Fibroblast of the aortic adventitia (primary cell): ENCODE results near the gene MLXIPL. TPM values are rescaled to one million over a fixed set of nuclear protein-coding genes. Genes with fewer than 3 reads are reported as not detected.
"Not testable (repeated sequence)": the region's sequence is repeated elsewhere in the genome, so short reads cannot be mapped to it uniquely, and the experiment has no call there.

Source experiments
- DNase-seq: peaks from one replicate; pipeline ENCODE4 v3.0.0-alpha.2; 2010; ENCODE audit warnings: low read depth
- H3K4me3 ChIP-seq: 2 replicates; pipeline ENCODE4 v1.5.1; 2011; ENCODE audit warnings: low read depth, mild to moderate bottlenecking, control low read depth, low read length, moderate library complexity
- CTCF ChIP-seq: IDR thresholded peaks from 2 replicates; pipeline ENCODE4 v1.5.1; 2011; ENCODE audit warnings: mild to moderate bottlenecking, low read length, control low read depth, inconsistent platforms; ENCODE audit not compliant: insufficient read depth
- total RNA-seq: library from RNA; depleted of rRNA; stranded (reverse); fragments of >200 nt; gene quantifications from 2 replicates; pipeline ENCODE4 v1.2.3, GENCODE V29; 2012; ENCODE audit warnings: low replicate concordance

Gene MLXIPL
- total RNA-seq, 1 donor = 0.72 TPM

DNA sequence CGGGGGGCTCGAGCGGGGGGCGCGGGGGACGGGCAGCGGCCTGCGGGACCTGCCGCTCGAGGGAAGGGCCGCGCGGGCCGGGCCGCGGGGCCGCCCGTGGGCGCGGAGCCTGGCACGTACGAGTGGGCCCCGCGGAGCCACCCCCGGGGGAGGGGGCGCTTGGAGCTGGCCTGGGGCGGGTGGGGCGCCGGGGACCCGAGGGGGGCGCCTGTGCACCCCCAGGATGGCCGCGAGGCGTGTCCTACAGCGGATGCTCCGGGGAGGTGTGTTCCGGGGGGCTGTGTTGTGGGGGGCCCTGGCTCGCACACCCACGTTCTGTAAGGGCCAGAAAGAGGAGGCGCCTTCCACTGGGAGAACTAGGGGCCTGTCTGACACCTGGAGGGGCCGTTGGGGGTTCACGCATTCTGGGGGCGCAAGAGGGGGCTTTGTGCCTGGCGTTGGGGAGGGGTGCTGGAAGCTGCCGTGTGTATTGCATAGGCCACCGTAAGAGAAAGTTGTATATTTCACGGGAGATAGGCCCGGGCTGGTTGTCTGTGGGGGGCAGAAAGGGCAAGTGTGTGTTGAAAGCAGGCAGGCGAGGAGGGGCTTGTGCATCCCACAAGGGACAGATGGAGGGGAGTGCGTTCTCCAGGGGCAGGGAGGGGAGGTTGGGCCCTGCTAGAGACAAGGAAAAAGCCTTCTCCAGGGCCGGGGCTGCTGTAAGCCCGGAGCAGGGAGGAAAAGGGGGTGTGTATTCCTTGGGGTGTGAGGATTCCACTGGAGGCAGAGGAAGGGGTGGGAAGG, 44.0 kb upstream of the MLXIPL start:
- DNase-seq = no peak
- H3K4me3 ChIP-seq = peak overlapping the region; percentile 77

DNA sequence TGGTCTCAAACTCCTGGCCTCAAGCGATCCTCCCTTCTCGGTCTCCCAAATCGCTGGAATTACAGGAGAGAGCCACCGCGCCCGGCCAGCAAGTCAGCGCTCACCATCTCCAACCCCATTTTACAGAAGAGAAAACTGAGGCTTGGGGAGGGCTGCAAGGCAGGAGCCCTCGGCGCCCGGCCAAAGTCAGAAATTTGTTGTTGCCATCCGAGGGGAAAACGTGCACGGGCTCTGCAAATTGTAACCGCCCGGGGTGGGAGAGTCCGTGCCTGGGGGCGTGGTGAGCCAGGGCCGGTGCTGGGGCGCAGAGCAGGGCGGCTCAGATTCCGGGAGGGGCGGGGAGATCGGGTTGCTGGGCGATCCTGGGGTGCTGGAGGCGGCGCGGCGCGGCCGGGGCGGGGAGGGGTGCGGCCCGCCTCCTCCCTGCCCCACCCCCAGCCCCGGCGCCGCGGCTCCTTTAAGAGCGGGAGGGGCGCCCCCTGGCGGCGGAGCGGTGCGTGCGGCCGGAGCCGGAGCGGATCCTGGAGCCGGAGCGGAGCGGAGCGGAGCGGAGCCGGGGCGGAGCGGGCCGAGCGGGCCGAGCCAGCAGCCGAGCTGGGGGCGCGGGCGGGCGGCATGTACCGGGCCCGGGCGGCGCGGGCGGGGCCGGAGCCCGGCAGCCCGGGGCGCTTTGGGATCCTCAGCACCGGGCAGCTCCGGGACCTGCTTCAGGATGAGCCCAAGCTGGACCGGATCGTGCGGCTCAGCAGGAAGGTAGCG, 43.2 kb upstream of the MLXIPL start, which contains the start of gene VPS37D:
Gene VPS37D (plus strand): TSS at position 488 of the 759 bp plus-strand sequence. CDS start 128 bp downstream, at position 616.
- peak; percentile 81 for DNase-seq
- peak within 1 kb of the TSS; percentile 77 for H3K4me3 ChIP-seq
- peak; percentile 78 for TF ChIP-seq CTCF

More for the DNA sequence above, 44.0 kb upstream of the MLXIPL start:
- TF ChIP-seq CTCF = no peak

GRCh38 chr7:73663033-73663432, 38.7 kb upstream of the MLXIPL start:
- H3K4me3 ChIP-seq = no peak overlapping the region
- no peak for TF ChIP-seq CTCF
- no peak for DNase-seq

GRCh38 chr7:73660594-73660993, 36.3 kb upstream of the MLXIPL start:
- H3K4me3 ChIP-seq, DNase-seq: not testable (repeated sequence)

DNA sequence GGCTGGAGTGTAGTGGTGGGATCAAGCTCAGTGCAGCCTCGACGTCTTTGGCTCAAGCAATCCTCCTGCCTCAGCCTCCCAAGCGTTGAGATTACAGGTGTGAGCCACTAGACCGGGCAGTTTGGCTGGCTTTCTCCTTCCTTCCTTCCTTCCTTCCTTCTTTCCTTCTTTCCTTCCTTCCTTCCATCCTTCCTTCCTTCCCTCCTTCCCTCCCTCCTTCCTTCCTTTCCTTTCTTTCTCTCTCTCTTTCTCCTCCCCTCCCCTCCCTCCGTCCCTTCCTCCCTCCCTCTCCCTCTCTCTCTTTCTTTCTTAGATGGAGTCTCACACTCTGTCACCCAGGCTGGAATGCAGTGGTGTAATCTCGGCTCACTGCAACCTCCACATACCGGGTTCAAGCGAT, 35.7 kb upstream of the MLXIPL start:
- TF ChIP-seq CTCF = no peak
- DNase-seq = no peak
- no peak overlapping the region for H3K4me3 ChIP-seq

DNA sequence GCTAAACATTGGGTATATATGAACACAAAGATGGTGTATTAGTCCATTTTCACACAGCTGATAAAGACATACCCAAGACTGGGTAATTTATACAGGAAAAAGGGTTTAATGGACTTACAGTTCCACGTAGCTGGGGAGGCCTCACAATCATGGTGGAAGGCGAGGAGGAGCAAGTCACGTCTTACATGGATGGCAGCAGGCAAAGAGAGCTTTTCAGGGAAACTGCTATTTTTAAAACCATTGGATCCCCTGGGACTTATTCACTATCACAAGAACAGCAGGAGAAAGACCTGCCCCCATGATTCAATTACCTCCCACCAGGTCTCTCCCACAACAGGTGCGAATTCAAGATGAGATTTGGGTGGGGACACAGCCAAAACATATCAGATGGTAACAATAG, 31.0 kb upstream of the MLXIPL start:
- not testable (repeated sequence) for DNase-seq, H3K4me3 ChIP-seq

GRCh38 chr7:73652541-73652949, 28.2 kb upstream of the MLXIPL start:
- H3K4me3 ChIP-seq = no peak overlapping the region
- DNase-seq = no peak
- no peak for TF ChIP-seq CTCF

GRCh38 chr7:73650524-73650923, 26.2 kb upstream of the MLXIPL start:
- DNase-seq = no peak

More at GRCh38 chr7:73650524-73650923, 26.2 kb upstream of the MLXIPL start:
- TF ChIP-seq CTCF = no peak
- H3K4me3 ChIP-seq = no peak overlapping the region
